B cell (primary cell): ENCODE results near the gene BMPR1A. TPM values are rescaled to one million over a fixed set of nuclear protein-coding genes. Genes with fewer than 3 reads are reported as not detected.

Experiments used
- ATAC-seq: fragments of 200-7000 bp; cut with Tn5 transposase; one replicate; pipeline ENCODE4 v1.10.0; 2021; ENCODE audit warnings: low read depth, mild to moderate bottlenecking, moderate number of reproducible peaks, moderate library complexity
- CTCF ChIA-PET: fragments of 350-600 bp; sonication (Branson Sonifier 250); formaldehyde crosslinking; loops from one replicate; lab custom pipeline; 2021; ENCODE audit warnings: antibody characterized with exemption, inconsistent platforms; lab: Charles Lee
- POLR2A ChIA-PET: fragments of 350-600 bp; sonication (Branson Sonifier 250); formaldehyde crosslinking; loops from one replicate; lab custom pipeline; 2021; ENCODE audit warnings: antibody characterized with exemption; lab: Charles Lee
- DNase-seq: peaks from one replicate; pipeline ENCODE4 v3.0.0; 2013
- H2AFZ ChIP-seq: 2 replicates; pipeline ENCODE4 v1.6.1; 2012; ENCODE audit warnings: mild to moderate bottlenecking, low read depth, low read length; ENCODE audit not compliant: insufficient read depth, poor library complexity, severe bottlenecking
- H3K27ac ChIP-seq, 2 donors: 1 replicate in 1 of 2; 2 replicates in 1 of 2; pipeline ENCODE4 v1.5.1; 2012 to 2013; ENCODE audit warnings: low read length in 2 of 2, mild to moderate bottlenecking in 2 of 2, moderate library complexity in 1 of 2
- H3K27me3 ChIP-seq, 4 experiments: fragments of 200-600 bp in 1 of 4; sonication (generic) in 1 of 4; replicated peaks in 1 of 4; 1 replicate in 2 of 4; 2 replicates in 2 of 4; pipeline versions ENCODE4 v1.6.1 to v1.7.0; 2013 to 2016; ENCODE audit warnings: low read length in 3 of 4, mild to moderate bottlenecking in 2 of 4, mixed read lengths in 1 of 4, moderate library complexity in 1 of 4; ENCODE audit not compliant: insufficient read depth in 4 of 4, control insufficient read depth in 3 of 4; ENCODE audit errors: control extremely low read depth in 1 of 4
- H3K36me3 ChIP-seq, 2 experiments: replicated peaks in 1 of 2; 1 replicate in 1 of 2; 2 replicates in 1 of 2; pipeline versions ENCODE4 v1.6.1 to v1.7.1; 2013; ENCODE audit warnings: low read length in 1 of 2; ENCODE audit not compliant: insufficient read depth in 2 of 2, control insufficient read depth in 1 of 2; ENCODE audit errors: control extremely low read depth in 1 of 2, extremely low read depth in 1 of 2
- H3K4me1 ChIP-seq, 2 donors: fragments of 200-600 bp in 1 of 2; sonication (generic) in 1 of 2; 1 replicate in 1 of 2; 2 replicates in 1 of 2; pipeline versions ENCODE4 v1.5.1 to v1.6.1; 2013 to 2017; ENCODE audit warnings: low read length in 2 of 2; ENCODE audit not compliant: control insufficient read depth in 2 of 2, insufficient read depth in 2 of 2
- H3K4me2 ChIP-seq: replicated peaks from 2 replicates; pipeline ENCODE3; 2012; ENCODE audit warnings: mild to moderate bottlenecking, low read depth, low read length; ENCODE audit not compliant: poor library complexity, severe bottlenecking
- H3K4me3 ChIP-seq, 5 experiments: fragments of 200-600 bp in 1 of 5; sonication (generic) in 1 of 5; 1 replicate in 3 of 5; 2 replicates in 2 of 5; pipeline versions ENCODE4 v1.5.1 to v1.7.0; 2011 to 2016; ENCODE audit warnings: low read length in 4 of 5, mild to moderate bottlenecking in 4 of 5, low read depth in 2 of 5, control low read depth in 1 of 5, moderate library complexity in 1 of 5; ENCODE audit not compliant: insufficient read depth in 1 of 5; ENCODE audit errors: control extremely low read depth in 1 of 5, extremely low read depth in 1 of 5
- H3K79me2 ChIP-seq: fragments of 200-600 bp; sonication (generic); one replicate; pipeline ENCODE4 v1.6.0; 2016; ENCODE audit warnings: low read length; ENCODE audit not compliant: control insufficient read depth, insufficient read depth
- H3K9ac ChIP-seq: fragments of 200-600 bp; sonication (generic); 2 replicates; pipeline ENCODE4 v1.6.1; 2017; ENCODE audit warnings: mild to moderate bottlenecking, low read length, moderate library complexity
- H3K9me3 ChIP-seq, 3 donors: one replicate each; pipeline versions ENCODE4 v1.6.1 to v1.7.1; 2013; ENCODE audit warnings: low read length in 2 of 3; ENCODE audit not compliant: control insufficient read depth in 2 of 3, insufficient read depth in 1 of 3; ENCODE audit errors: control extremely low read depth in 1 of 3
- H4K20me1 ChIP-seq: 2 replicates; pipeline ENCODE4 v1.6.0; 2012; ENCODE audit warnings: mild to moderate bottlenecking, low read length; ENCODE audit not compliant: insufficient read depth, control insufficient read depth, poor library complexity, severe bottlenecking
- H3K27ac Mint-ChIP-seq: one replicate; pipeline ENCODE4 v1.8.0; 2021; ENCODE audit warnings: mixed read lengths
- H3K27me3 Mint-ChIP-seq: one replicate; pipeline ENCODE4 v1.8.0; 2021; ENCODE audit warnings: mixed read lengths
- H3K4me1 Mint-ChIP-seq: one replicate; pipeline ENCODE4 v1.8.0; 2021; ENCODE audit warnings: mixed read lengths
- H3K4me3 Mint-ChIP-seq: one replicate; pipeline ENCODE4 v1.8.0; 2021; ENCODE audit warnings: mixed read lengths
- H3K9me3 Mint-ChIP-seq: one replicate; pipeline ENCODE4 v1.8.0; 2022; ENCODE audit warnings: mixed read lengths; ENCODE audit not compliant: insufficient read depth
- EZH2 ChIP-seq: IDR thresholded peaks from 2 replicates; pipeline ENCODE4 v1.6.1; 2012; ENCODE audit warnings: borderline replicate concordance, low read depth, mild to moderate bottlenecking, moderate library complexity, low read length; ENCODE audit not compliant: insufficient read depth, poor library complexity, severe bottlenecking
- WGBS: methylation state at CpG from one replicate; pipeline ENCODE4 v1.1.5; 2013; ENCODE audit warnings: missing lambda C conversion rate; ENCODE audit not compliant: insufficient coverage; 5-methylcytosine and 5-hydroxymethylcytosine counted together
- intact Hi-C: fragments of 100-400 bp; cut with micrococcal nuclease; formaldehyde crosslinking; loops from one replicate; pipeline ENCODE4 v1.10.0; 2022
- polyA plus RNA-seq: library from polyadenylated mRNA; depleted of rRNA; stranded (reverse); fragments of >200 nt; gene quantifications from 2 replicates; pipeline ENCODE4 v1.2.3, GENCODE V29; 2012
- total RNA-seq, 2 donors: library from RNA; stranded (reverse); fragments of 120-200 nt in 1 of 2; gene quantifications; 1 replicate in 1 of 2; 2 replicates in 1 of 2; pipeline versions ENCODE4 v1.2.3 to v1.2.4, GENCODE V29; 2013 to 2022
- TF ChIP-seq, protein P1 (sequence below): fragments of 200-600 bp; IDR thresholded peaks from one replicate; pipeline ENCODE4 v1.8.0; 2022; ENCODE audit warnings: antibody characterized with exemption, mild to moderate bottlenecking

BMPR1A gene
- total and polyA plus RNA-seq, 2 donors (not counting 1 experiment from before 2014, with no cell fraction given) = 1.9 to 15.1 TPM

GRCh38 chr10:86723009-86723408, 33.4 kb upstream of the BMPR1A start:
- peaks cover 0 to 6% (median 0%) of the 10 kb centered on the region in 3 donors for H3K9me3 ChIP-seq
- Mint-ChIP-seq H3K27ac (no peak overlapping the region), H3K4me1 (peaks cover 5% of the 10 kb centered on the region), H3K27me3 (peaks cover 19% of the 10 kb centered on the region), H3K9me3 (no peaks in the 10 kb centered on the region), H3K4me3 (no peak overlapping the region)
- no peaks in the 10 kb centered on the region for H3K4me1 ChIP-seq
- H2AFZ ChIP-seq = no peak overlapping the region
- POLR2A ChIA-PET = no interaction called here
- intact Hi-C loops = no loop called here
- ATAC-seq (no peak), DNase-seq (no peak)
- H4K20me1 ChIP-seq = no peaks in the 10 kb centered on the region
- no peak overlapping the region for H3K9ac ChIP-seq
- WGBS = no CpG with 5 or more reads among the region's 2 CpGs
- no peaks in the 10 kb centered on the region for H3K36me3 ChIP-seq
- peaks cover 0 to 4% (median under 1%) of the 10 kb centered on the region in 4 experiments for H3K27me3 ChIP-seq
- H3K4me3 ChIP-seq = no peak overlapping the region
- no peaks in the 10 kb centered on the region for H3K79me2 ChIP-seq
- CTCF ChIA-PET = interaction anchor here (0.7 kb wide), 1 partner anchor 18 kb away, joined by 4 read pairs; no protein-coding TSS in a partner anchor
- TF ChIP-seq, protein P1, sequence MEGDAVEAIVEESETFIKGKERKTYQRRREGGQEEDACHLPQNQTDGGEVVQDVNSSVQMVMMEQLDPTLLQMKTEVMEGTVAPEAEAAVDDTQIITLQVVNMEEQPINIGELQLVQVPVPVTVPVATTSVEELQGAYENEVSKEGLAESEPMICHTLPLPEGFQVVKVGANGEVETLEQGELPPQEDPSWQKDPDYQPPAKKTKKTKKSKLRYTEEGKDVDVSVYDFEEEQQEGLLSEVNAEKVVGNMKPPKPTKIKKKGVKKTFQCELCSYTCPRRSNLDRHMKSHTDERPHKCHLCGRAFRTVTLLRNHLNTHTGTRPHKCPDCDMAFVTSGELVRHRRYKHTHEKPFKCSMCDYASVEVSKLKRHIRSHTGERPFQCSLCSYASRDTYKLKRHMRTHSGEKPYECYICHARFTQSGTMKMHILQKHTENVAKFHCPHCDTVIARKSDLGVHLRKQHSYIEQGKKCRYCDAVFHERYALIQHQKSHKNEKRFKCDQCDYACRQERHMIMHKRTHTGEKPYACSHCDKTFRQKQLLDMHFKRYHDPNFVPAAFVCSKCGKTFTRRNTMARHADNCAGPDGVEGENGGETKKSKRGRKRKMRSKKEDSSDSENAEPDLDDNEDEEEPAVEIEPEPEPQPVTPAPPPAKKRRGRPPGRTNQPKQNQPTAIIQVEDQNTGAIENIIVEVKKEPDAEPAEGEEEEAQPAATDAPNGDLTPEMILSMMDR = no peak
- TF ChIP-seq EZH2 = no peak
- H3K27ac ChIP-seq = no peak overlapping the region
- no peak overlapping the region for H3K4me2 ChIP-seq

GRCh38 chr10:86724445-86724844, 32.0 kb upstream of the BMPR1A start:
- Histone ChIP-seq H4K20me1 (no peaks in the 10 kb centered on the region), H3K27me3 (peaks cover 0 to 4% (median 2%) of the 10 kb centered on the region in 4 experiments), H3K9ac (no peak overlapping the region), H3K4me3 (no peak overlapping the region), H3K79me2 (no peaks in the 10 kb centered on the region), H2AFZ (no peak overlapping the region), H3K9me3 (peaks cover 0 to 6% (median 0%) of the 10 kb centered on the region in 3 donors), H3K27ac (no peak overlapping the region), H3K36me3 (no peaks in the 10 kb centered on the region), H3K4me1 (no peaks in the 10 kb centered on the region), H3K4me2 (no peak overlapping the region)
- intact Hi-C loops = no loop called here
- no peak for ATAC-seq
- peaks cover 5% of the 10 kb centered on the region for H3K4me1 Mint-ChIP-seq
- ChIA-PET POLR2A (no interaction called here), CTCF (no interaction called here)
- H3K9me3 Mint-ChIP-seq = no peaks in the 10 kb centered on the region
- peaks cover 23% of the 10 kb centered on the region for H3K27me3 Mint-ChIP-seq
- H3K4me3 Mint-ChIP-seq = no peak overlapping the region
- TF ChIP-seq, protein P1 = no peak
- TF ChIP-seq EZH2 = no peak
- no peak for DNase-seq
- H3K27ac Mint-ChIP-seq = no peak overlapping the region
- no CpG with 5 or more reads among the region's 6 CpGs for WGBS
